MCF 10A (cell line): ENCODE measurements around the gene TCF7. TPM values are rescaled to one million over a fixed set of nuclear protein-coding genes. Genes with fewer than 3 reads are reported as not detected.

Experiments
- BruUV-seq: library from RNA; stranded (reverse); fragments of 400-500 nt; replicated peaks from 2 replicates; lab custom pipeline; 2021; lab: Mats Ljungman, UMichigan
- CTCF ChIA-PET: fragments of 300-600 bp; sonication (Branson Sonifier 250); formaldehyde crosslinking; extraction: SDS; loops from one replicate; lab custom pipeline; 2021; ENCODE audit warnings: antibody characterized with exemption, inconsistent platforms; lab: Yijun Ruan, JAX
- POLR2A ChIA-PET: fragments of 300-600, 350-650 bp; sonication (Branson Sonifier 250); formaldehyde crosslinking; extraction: SDS; loops from one replicate; lab custom pipeline; 2020; ENCODE audit warnings: antibody characterized with exemption, inconsistent platforms; lab: Yijun Ruan, JAX
- DNase-seq: peaks from one replicate; pipeline ENCODE4 v3.0.0-alpha.2; 2018; ENCODE audit not compliant: unreplicated experiment
- H3K27ac Mint-ChIP-seq: one replicate; pipeline ENCODE4 v1.8.0; 2022; ENCODE audit warnings: mild to moderate bottlenecking, low read depth, mixed read lengths; ENCODE audit not compliant: unreplicated experiment
- H3K27me3 Mint-ChIP-seq: one replicate; pipeline ENCODE4 v1.8.0; 2022; ENCODE audit warnings: mixed read lengths; ENCODE audit not compliant: insufficient read depth, unreplicated experiment
- H3K36me3 Mint-ChIP-seq: one replicate; pipeline ENCODE4 v1.8.0; 2022; ENCODE audit warnings: mild to moderate bottlenecking, moderate library complexity, mixed read lengths; ENCODE audit not compliant: insufficient read depth, unreplicated experiment
- H3K4me1 Mint-ChIP-seq: one replicate; pipeline ENCODE4 v1.8.0; 2022; ENCODE audit warnings: mixed read lengths; ENCODE audit not compliant: insufficient read depth, unreplicated experiment
- H3K4me3 Mint-ChIP-seq: one replicate; pipeline ENCODE4 v1.8.0; 2022; ENCODE audit warnings: mild to moderate bottlenecking, moderate library complexity, mixed read lengths; ENCODE audit not compliant: unreplicated experiment
- H3K9me3 Mint-ChIP-seq: one replicate; pipeline ENCODE4 v1.8.0; 2022; ENCODE audit warnings: mixed read lengths; ENCODE audit not compliant: unreplicated experiment
- CTCF ChIP-seq: fragments of 200-600 bp; IDR thresholded peaks from one replicate; pipeline ENCODE4 v1.8.0; 2022; ENCODE audit warnings: antibody characterized with exemption, mild to moderate bottlenecking; ENCODE audit not compliant: unreplicated experiment
- intact Hi-C: fragments of 100-400 bp; cut with micrococcal nuclease; formaldehyde crosslinking; loops from 2 replicates; pipeline ENCODE4 v1.14.1; 2022
- total RNA-seq: library from RNA; stranded (reverse); gene quantifications from 2 replicates; pipeline ENCODE4 v1.2.3, GENCODE V29; 2022

TCF7 gene
- total RNA-seq, 1 experiment from 2014 or later = 0.42 TPM

- H3K4me3 Mint-ChIP-seq = no peak overlapping the region
- no peaks in the 10 kb centered on the region for H3K9me3 Mint-ChIP-seq
- no peak for DNase-seq
- H3K27ac Mint-ChIP-seq = no peak overlapping the region
- ChIA-PET CTCF (interaction anchor here (0.6 to 3.5 kb wide), 7 partner anchors 10 to 70 kb away, joined by 3 to 23 read pairs (median 4); no protein-coding TSS in a partner anchor), POLR2A (interaction anchor here (0.6 kb wide), 1 partner anchor 288 kb away, joined by 3 read pairs; no protein-coding TSS in a partner anchor)
- intact Hi-C loops = no loop called here
- peaks cover 6% of the 10 kb centered on the region for H3K36me3 Mint-ChIP-seq
- H3K4me1 Mint-ChIP-seq = peaks cover 1% of the 10 kb centered on the region
- BruUV-seq = no TSS peak
- no peak for TF ChIP-seq CTCF
- H3K27me3 Mint-ChIP-seq = no peaks in the 10 kb centered on the region
These were observed 31.0 kb upstream of the TCF7 start for GRCh38 chr5:134083517-134083916.

- H3K4me1 Mint-ChIP-seq = peaks cover 6% of the 10 kb centered on the region
- no peaks in the 10 kb centered on the region for H3K9me3 Mint-ChIP-seq
- no TSS peak for BruUV-seq
- H3K27ac Mint-ChIP-seq = no peak overlapping the region
- ChIA-PET CTCF (interaction anchor here (0.6 to 3.5 kb wide), 9 partner anchors 11 to 69 kb away, joined by 3 to 23 read pairs (median 3); no protein-coding TSS in a partner anchor), POLR2A (interaction anchor here (0.6 kb wide), 1 partner anchor 288 kb away, joined by 3 read pairs; no protein-coding TSS in a partner anchor)
- no peak for DNase-seq
- H3K4me3 Mint-ChIP-seq = no peak overlapping the region
- no peak for TF ChIP-seq CTCF
- H3K36me3 Mint-ChIP-seq = peaks cover 6% of the 10 kb centered on the region
- no peaks in the 10 kb centered on the region for H3K27me3 Mint-ChIP-seq
- intact Hi-C loops = no loop called here
These were observed 30.4 kb upstream of the TCF7 start for GRCh38 chr5:134084022-134084565.

- TF ChIP-seq CTCF = no peak
- Mint-ChIP-seq H3K4me3 (no peak overlapping the region), H3K27ac (no peak overlapping the region), H3K4me1 (peaks cover 6% of the 10 kb centered on the region), H3K9me3 (no peaks in the 10 kb centered on the region), H3K27me3 (no peaks in the 10 kb centered on the region), H3K36me3 (peaks cover 6% of the 10 kb centered on the region)
- CTCF ChIA-PET = interaction anchor here (0.9 to 3.5 kb wide), 9 partner anchors 11 to 68 kb away, joined by 3 to 23 read pairs (median 3); no protein-coding TSS in a partner anchor
- BruUV-seq = no TSS peak
- POLR2A ChIA-PET = interaction anchor here (0.6 kb wide), 1 partner anchor 70 kb away, joined by 3 read pairs; no protein-coding TSS in a partner anchor
- no peak for DNase-seq
- intact Hi-C loops = no loop called here
These were observed 29.9 kb upstream of the TCF7 start for GRCh38 chr5:134084570-134084969.

GRCh38 chr5:134085411-134085810 lies 29.1 kb upstream of the TCF7 start:
- CTCF ChIA-PET = interaction anchor here (1.0 to 3.5 kb wide), 3 partner anchors 13 to 54 kb away, joined by 3 to 23 read pairs (median 3); no protein-coding TSS in a partner anchor
- no peak overlapping the region for H3K4me3 Mint-ChIP-seq
- H3K27ac Mint-ChIP-seq = no peak overlapping the region
- peaks cover 6% of the 10 kb centered on the region for H3K4me1 Mint-ChIP-seq
- no peak for DNase-seq
- TF ChIP-seq CTCF = no peak
- no TSS peak for BruUV-seq
- POLR2A ChIA-PET = interaction anchor here (0.7 kb wide), 1 partner anchor 55 kb away, joined by 3 read pairs; no protein-coding TSS in a partner anchor
- H3K27me3 Mint-ChIP-seq = no peaks in the 10 kb centered on the region
- H3K36me3 Mint-ChIP-seq = peaks cover 6% of the 10 kb centered on the region
- no peaks in the 10 kb centered on the region for H3K9me3 Mint-ChIP-seq
- intact Hi-C loops = no loop called here
